ENCODE results near the gene DNAJA1. TPM values are rescaled to one million over a fixed set of nuclear protein-coding genes. Genes with fewer than 3 reads are reported as not detected.

Gene DNAJA1
- total RNA-seq, 4 donors from 2014 or later, result 7.9 to 68.3 (median 47.1) TPM

DNA sequence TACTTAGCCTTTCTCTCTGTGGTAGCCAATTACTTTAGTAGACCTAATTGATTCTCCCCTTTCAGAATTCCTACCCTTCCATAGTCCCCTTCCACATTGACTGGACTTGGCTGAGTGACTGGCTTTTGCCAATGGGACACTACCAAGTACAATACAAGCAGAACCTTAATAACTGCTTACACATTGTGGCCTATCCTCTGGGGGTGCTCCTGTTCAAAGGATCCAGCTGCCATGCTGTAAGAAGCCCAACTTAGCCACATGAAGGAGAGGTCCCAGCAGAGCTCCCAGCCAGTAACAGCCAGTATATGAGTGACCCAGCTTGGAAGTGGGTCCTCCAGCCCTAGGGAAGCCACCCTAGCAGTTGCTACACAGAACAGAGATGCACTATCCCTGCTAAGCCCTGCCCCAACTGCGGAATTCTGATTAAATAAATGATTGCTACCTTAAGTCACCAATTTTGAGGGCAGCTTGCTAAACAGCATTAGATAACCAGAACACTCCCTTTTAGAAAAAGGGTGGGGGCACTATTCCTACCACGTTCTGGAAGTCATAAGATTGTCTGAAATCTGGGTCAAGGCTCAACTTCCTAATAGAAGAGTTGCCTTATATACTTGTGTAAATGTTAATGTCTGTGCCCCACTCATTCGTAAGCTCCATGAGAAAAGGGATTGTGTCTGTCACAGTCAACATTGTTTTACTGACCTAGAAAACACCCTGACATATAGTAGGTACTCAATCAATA lies 12.6 kb upstream of the DNAJA1 start:
- no peaks in the 10 kb centered on the region for H3K4me1 ChIP-seq
- DNase-seq, result no peak
- TF ChIP-seq POLR2A (IDR thresholded peaks at IDR 0.05) (no peak), EP300 (IDR thresholded peaks at IDR 0.05; ENCODE audit: low read depth) (no peak), POLR2AphosphoS5 (IDR thresholded peaks at IDR 0.05) (no peak)
- TF ChIP-seq, protein P1, sequence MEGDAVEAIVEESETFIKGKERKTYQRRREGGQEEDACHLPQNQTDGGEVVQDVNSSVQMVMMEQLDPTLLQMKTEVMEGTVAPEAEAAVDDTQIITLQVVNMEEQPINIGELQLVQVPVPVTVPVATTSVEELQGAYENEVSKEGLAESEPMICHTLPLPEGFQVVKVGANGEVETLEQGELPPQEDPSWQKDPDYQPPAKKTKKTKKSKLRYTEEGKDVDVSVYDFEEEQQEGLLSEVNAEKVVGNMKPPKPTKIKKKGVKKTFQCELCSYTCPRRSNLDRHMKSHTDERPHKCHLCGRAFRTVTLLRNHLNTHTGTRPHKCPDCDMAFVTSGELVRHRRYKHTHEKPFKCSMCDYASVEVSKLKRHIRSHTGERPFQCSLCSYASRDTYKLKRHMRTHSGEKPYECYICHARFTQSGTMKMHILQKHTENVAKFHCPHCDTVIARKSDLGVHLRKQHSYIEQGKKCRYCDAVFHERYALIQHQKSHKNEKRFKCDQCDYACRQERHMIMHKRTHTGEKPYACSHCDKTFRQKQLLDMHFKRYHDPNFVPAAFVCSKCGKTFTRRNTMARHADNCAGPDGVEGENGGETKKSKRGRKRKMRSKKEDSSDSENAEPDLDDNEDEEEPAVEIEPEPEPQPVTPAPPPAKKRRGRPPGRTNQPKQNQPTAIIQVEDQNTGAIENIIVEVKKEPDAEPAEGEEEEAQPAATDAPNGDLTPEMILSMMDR (IDR thresholded peaks at IDR 0.05), result no peak
- no peaks in the 10 kb centered on the region for H3K27me3 ChIP-seq
- H3K36me3 ChIP-seq, result no peaks in the 10 kb centered on the region
- no peaks in the 10 kb centered on the region for H3K9me3 ChIP-seq
- no peak overlapping the region for H3K4me3 ChIP-seq
- in situ Hi-C loops (cut with MboI; ENCODE audit: low pct_ligation_motif_present in 1 of 4, low pct_unique_long_range_greater_than_20kb in 1 of 4, low sequenced_read_pairs in 3 of 4) (no loop called here), intact Hi-C loops (cut with DNase I; ENCODE audit: low total_unique reads) (no loop called here)
- WGBS, 2 donors (ENCODE audit: low coverage in 1 of 2), result 92 to 100% methylated on average over 2 to 3 of the region's 3 CpGs
- no peak overlapping the region for H3K27ac ChIP-seq

DNA sequence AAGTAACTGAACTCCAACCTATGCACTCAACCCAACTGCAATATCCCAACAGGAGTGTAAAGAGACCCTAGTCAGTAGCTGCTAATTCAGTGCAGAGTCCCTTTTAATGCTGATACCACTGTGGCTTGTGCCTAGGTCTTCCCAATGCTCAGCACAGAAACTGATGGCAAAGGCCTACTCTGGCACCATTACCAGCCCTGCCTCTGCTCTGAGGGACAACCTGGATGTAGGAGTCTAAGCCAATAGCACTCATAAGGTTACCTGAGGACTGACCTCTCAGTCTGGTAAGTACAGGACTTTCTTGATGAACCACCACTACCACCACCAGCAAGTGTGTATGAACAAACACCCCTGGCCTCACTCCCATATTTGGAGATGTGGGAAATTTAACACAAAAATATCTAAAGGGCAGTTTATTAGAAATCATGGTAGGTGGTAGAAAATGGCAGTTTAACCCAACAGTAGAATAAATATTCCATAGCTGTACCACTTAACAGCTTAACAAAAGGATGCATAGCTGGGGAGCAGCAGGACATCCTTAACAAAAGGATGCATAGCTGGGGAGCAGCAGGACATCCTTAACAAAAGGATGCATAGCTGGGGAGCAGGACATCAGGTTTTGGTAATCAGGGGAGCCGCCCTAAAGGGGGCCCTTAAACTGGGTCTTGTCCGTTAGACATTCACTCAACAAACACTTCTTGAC lies 11.0 kb upstream of the DNAJA1 start:
- 91 to 100% methylated on average over 1 to 2 of the region's 2 CpGs for WGBS, 2 donors (ENCODE audit: low coverage in 1 of 2)
- DNase-seq, result no peak
- no peak for TF ChIP-seq POLR2A (IDR thresholded peaks at IDR 0.05)
- TF ChIP-seq, protein P1 (IDR thresholded peaks at IDR 0.05), result no peak
- no peak for TF ChIP-seq EP300 (IDR thresholded peaks at IDR 0.05; ENCODE audit: low read depth)
- TF ChIP-seq POLR2AphosphoS5 (IDR thresholded peaks at IDR 0.05), result no peak
- no peaks in the 10 kb centered on the region for H3K27me3 ChIP-seq
- H3K9me3 ChIP-seq, result no peaks in the 10 kb centered on the region
- no peak overlapping the region for H3K27ac ChIP-seq
- in situ Hi-C loops (cut with MboI; ENCODE audit: low pct_ligation_motif_present in 1 of 4, low pct_unique_long_range_greater_than_20kb in 1 of 4, low sequenced_read_pairs in 3 of 4) (no loop called here), intact Hi-C loops (cut with DNase I; ENCODE audit: low total_unique reads) (no loop called here)
- H3K36me3 ChIP-seq, result no peaks in the 10 kb centered on the region
- H3K4me1 ChIP-seq, result no peaks in the 10 kb centered on the region
- H3K4me3 ChIP-seq, result no peak overlapping the region

DNA sequence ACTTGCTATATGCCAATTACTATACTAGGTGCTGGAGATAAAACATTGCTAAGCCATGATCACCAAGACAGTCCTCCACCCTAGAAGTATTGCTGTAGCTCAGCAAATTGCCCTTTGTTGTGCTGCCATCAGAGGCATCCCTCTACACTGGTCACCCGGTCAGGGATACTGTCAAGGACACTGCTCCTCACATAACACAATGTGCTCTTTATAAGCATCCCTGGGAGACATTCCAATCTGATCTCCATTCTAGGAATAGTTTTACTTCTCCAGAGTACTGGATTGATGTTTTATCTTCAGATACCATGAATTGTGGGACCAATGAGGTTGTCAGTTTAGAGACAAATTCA lies 10.4 kb upstream of the DNAJA1 start:
- no peak overlapping the region for H3K27ac ChIP-seq
- H3K9me3 ChIP-seq, result no peaks in the 10 kb centered on the region
- H3K4me1 ChIP-seq, result no peaks in the 10 kb centered on the region
- intact Hi-C loops (cut with DNase I; ENCODE audit: low total_unique reads) (no loop called here), in situ Hi-C loops (cut with MboI; ENCODE audit: low pct_ligation_motif_present in 1 of 4, low pct_unique_long_range_greater_than_20kb in 1 of 4, low sequenced_read_pairs in 3 of 4) (no loop called here)
- no peaks in the 10 kb centered on the region for H3K36me3 ChIP-seq
- no peak for DNase-seq
- 67 to 100% methylated on average over 1 of the region's 1 CpG for WGBS, 2 donors (ENCODE audit: low coverage in 1 of 2)
- H3K27me3 ChIP-seq, result no peaks in the 10 kb centered on the region
- no peak for TF ChIP-seq EP300 (IDR thresholded peaks at IDR 0.05; ENCODE audit: low read depth)
- no peak for TF ChIP-seq POLR2AphosphoS5 (IDR thresholded peaks at IDR 0.05)
- TF ChIP-seq, protein P1 (IDR thresholded peaks at IDR 0.05), result no peak
- TF ChIP-seq POLR2A (IDR thresholded peaks at IDR 0.05), result no peak
- H3K4me3 ChIP-seq, result no peak overlapping the region

DNA sequence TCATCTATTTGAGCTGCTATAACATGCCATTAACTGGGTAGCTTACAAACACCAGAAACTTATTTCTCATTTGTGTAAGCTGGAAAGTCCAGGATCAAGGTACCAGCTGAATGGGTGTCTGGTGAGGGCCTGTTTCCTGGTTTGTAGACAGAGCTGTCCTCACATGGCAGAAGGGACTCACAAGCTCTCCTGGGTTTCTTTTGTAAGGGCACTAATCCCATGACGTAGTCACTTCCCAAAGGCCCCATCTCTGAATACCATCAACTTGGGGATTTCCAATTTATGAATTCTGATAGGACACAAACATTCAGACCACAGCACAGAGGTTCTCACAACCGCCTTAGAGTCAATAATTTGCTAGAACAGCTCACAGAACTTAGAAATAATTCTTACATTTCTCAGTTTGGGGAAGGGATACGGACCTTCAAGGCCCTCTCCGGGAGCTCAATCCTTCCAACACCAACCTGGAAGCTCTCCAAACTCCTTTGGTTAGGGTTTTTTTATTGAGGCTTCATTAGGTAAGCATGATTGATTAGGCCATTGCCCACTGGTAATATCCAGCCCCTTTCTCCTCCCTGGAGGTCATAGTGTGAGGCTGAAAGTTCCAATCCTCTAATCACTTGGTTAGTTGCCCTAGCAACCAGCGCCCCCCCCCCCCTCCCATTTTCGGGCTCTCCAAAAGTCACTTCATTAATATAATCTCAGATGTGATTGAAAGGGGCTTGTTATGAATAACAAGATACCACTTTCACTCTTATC lies 7.6 kb upstream of the DNAJA1 start:
- Histone ChIP-seq H3K27me3 (no peaks in the 10 kb centered on the region), H3K27ac (no peak overlapping the region), H3K36me3 (no peaks in the 10 kb centered on the region), H3K9me3 (no peaks in the 10 kb centered on the region), H3K4me3 (no peak overlapping the region), H3K4me1 (peaks cover 0 to 4% (median under 1%) of the 10 kb centered on the region in 4 donors)
- no peak for TF ChIP-seq POLR2A (IDR thresholded peaks at IDR 0.05)
- no peak for TF ChIP-seq EP300 (IDR thresholded peaks at IDR 0.05; ENCODE audit: low read depth)
- TF ChIP-seq, protein P1 (IDR thresholded peaks at IDR 0.05), result no peak
- TF ChIP-seq POLR2AphosphoS5 (IDR thresholded peaks at IDR 0.05), result no peak
- no peak for DNase-seq
- WGBS, 2 donors (ENCODE audit: low coverage in 1 of 2), result 84 to 86% methylated on average over 5 to 6 of the region's 6 CpGs
- intact Hi-C loops (cut with DNase I; ENCODE audit: low total_unique reads), result no loop called here
- in situ Hi-C loops (cut with MboI; ENCODE audit: low pct_ligation_motif_present in 1 of 4, low pct_unique_long_range_greater_than_20kb in 1 of 4, low sequenced_read_pairs in 3 of 4), result no loop called here

Data from transverse colon (tissue), 4 donors.